HG03280 (cell line): ENCODE measurements around the gene FASN.
"Not testable (repeated sequence)": the region's sequence is repeated elsewhere in the genome, so short reads cannot be mapped to it uniquely, and the experiment has no call there.

ENCODE experiments used
- ATAC-seq: cut with Tn5 transposase; IDR thresholded peaks from one replicate; pipeline ENCODE4 v1.9.1; 2021; ENCODE audit warnings: mild to moderate bottlenecking, moderate library complexity; ENCODE audit not compliant: unreplicated experiment

Gene FASN

GRCh38 chr17:82098169-82098938 lies at the start of gene FASN:
FASN (minus strand) TSS chr17:82098236; CDS start chr17:82096445, 1,791 bp downstream.
- ATAC-seq, result peak; percentile 73

- ATAC-seq, result no peak
These were observed 48.9 kb upstream of the FASN start for GRCh38 chr17:82146663-82147654.

GRCh38 chr17:82145550-82146155 lies 47.6 kb upstream of the FASN start:
- no peak for ATAC-seq

GRCh38 chr17:82143333-82143732 lies 45.3 kb upstream of the FASN start:
- ATAC-seq, result no peak

GRCh38 chr17:82139961-82140360 lies 41.9 kb upstream of the FASN start:
- not testable (repeated sequence) for ATAC-seq

GRCh38 chr17:82138511-82138992 lies 40.5 kb upstream of the FASN start:
- ATAC-seq, result no peak

- ATAC-seq, result no peak
These were observed 36.1 kb upstream of the FASN start for GRCh38 chr17:82134101-82134500.

GRCh38 chr17:82133166-82133953 lies 35.3 kb upstream of the FASN start:
- not testable (repeated sequence) for ATAC-seq

- ATAC-seq, result no peak
These were observed 31.1 kb upstream of the FASN start for GRCh38 chr17:82129095-82129494.

- ATAC-seq, result no peak
These were observed 30.3 kb upstream of the FASN start for GRCh38 chr17:82128287-82128686.

- no peak for ATAC-seq
These were observed 29.7 kb upstream of the FASN start for GRCh38 chr17:82127704-82128103.

- no peak for ATAC-seq
These were observed 29.2 kb upstream of the FASN start for GRCh38 chr17:82127315-82127595.

GRCh38 chr17:82126556-82127314 lies 28.7 kb upstream of the FASN start:
- no peak for ATAC-seq

GRCh38 chr17:82124101-82124500 lies 26.1 kb upstream of the FASN start:
- no peak for ATAC-seq

- ATAC-seq, result no peak
These were observed 23.9 kb upstream of the FASN start for GRCh38 chr17:82121660-82122629.

- no peak for ATAC-seq
These were observed 23.2 kb upstream of the FASN start for GRCh38 chr17:82121246-82121645.

- no peak for ATAC-seq
These were observed 22.1 kb upstream of the FASN start for GRCh38 chr17:82120148-82120547.

- no peak for ATAC-seq
These were observed 20.9 kb upstream of the FASN start for GRCh38 chr17:82118815-82119380.
